ENCODE measurements around the gene ABTB2. TPM values are rescaled to one million over a fixed set of nuclear protein-coding genes. Genes with fewer than 3 reads are reported as not detected.

Gene ABTB2
- total RNA-seq, 1 donor from 2014 or later: 0.13 TPM

- DNase-seq (ENCODE audit: low read depth in 2 of 2): no peak
Measured at GRCh38 chr11:34151166-34151565, 206.6 kb downstream of the ABTB2 start.

- DNase-seq (ENCODE audit: low read depth in 2 of 2): no peak
Measured at GRCh38 chr11:34150494-34151151, 207.2 kb downstream of the ABTB2 start.

- DNase-seq (ENCODE audit: low read depth in 2 of 2): peak in 1 of 2 donors; percentile 17
Measured at GRCh38 chr11:34149786-34150185, 208.0 kb downstream of the ABTB2 start.

GRCh38 chr11:34149274-34149673 is 208.5 kb downstream of the ABTB2 start:
- DNase-seq (ENCODE audit: low read depth in 2 of 2): no peak

GRCh38 chr11:34148504-34149165 is 209.2 kb downstream of the ABTB2 start:
- no peak for DNase-seq (ENCODE audit: low read depth in 2 of 2)

- no peak for DNase-seq (ENCODE audit: low read depth in 2 of 2)
Measured at GRCh38 chr11:34147581-34147980, 210.2 kb downstream of the ABTB2 start.

- DNase-seq (ENCODE audit: low read depth in 2 of 2): no peak
Measured at GRCh38 chr11:34146866-34147265, 210.9 kb downstream of the ABTB2 start.

- no peak for DNase-seq (ENCODE audit: low read depth in 2 of 2)
Measured at GRCh38 chr11:34146411-34146810, 211.4 kb downstream of the ABTB2 start.

GRCh38 chr11:34145847-34146381 is 211.9 kb downstream of the ABTB2 start:
- DNase-seq (ENCODE audit: low read depth in 2 of 2): no peak

GRCh38 chr11:34145073-34145472 is 212.7 kb downstream of the ABTB2 start:
- no peak for DNase-seq (ENCODE audit: low read depth in 2 of 2)

GRCh38 chr11:34143048-34143447 is 214.8 kb downstream of the ABTB2 start:
- DNase-seq (ENCODE audit: low read depth in 2 of 2): no peak

- no peak for DNase-seq (ENCODE audit: low read depth in 2 of 2)
Measured at GRCh38 chr11:34140149-34140548, 217.7 kb downstream of the ABTB2 start.

GRCh38 chr11:34139346-34139745 is 218.5 kb downstream of the ABTB2 start:
- DNase-seq (ENCODE audit: low read depth in 2 of 2): no peak

GRCh38 chr11:34136420-34136819 is 221.4 kb downstream of the ABTB2 start:
- DNase-seq (ENCODE audit: low read depth in 2 of 2): no peak

GRCh38 chr11:34135439-34135838 is 222.4 kb downstream of the ABTB2 start:
- DNase-seq (ENCODE audit: low read depth in 2 of 2): no peak

GRCh38 chr11:34134765-34135164 is 223.0 kb downstream of the ABTB2 start:
- no peak for DNase-seq (ENCODE audit: low read depth in 2 of 2)

- DNase-seq (ENCODE audit: low read depth in 2 of 2): no peak
Measured at GRCh38 chr11:34132261-34132965, 225.4 kb downstream of the ABTB2 start.

GRCh38 chr11:34128824-34129223 is 229.0 kb downstream of the ABTB2 start:
- DNase-seq (ENCODE audit: low read depth in 2 of 2): no peak

GRCh38 chr11:34126959-34127848 is 230.6 kb downstream of the ABTB2 start:
- DNase-seq (ENCODE audit: low read depth in 2 of 2): no peak

- no peak for DNase-seq (ENCODE audit: low read depth in 2 of 2)
Measured at GRCh38 chr11:34124885-34125668, 232.7 kb downstream of the ABTB2 start.

GRCh38 chr11:34120651-34121050 is 237.2 kb downstream of the ABTB2 start:
- DNase-seq (ENCODE audit: low read depth in 2 of 2): no peak
